Activated B cell treated with CpG ODN at 0.5 μM for 24 hours (primary cell): ENCODE measurements around the gene DDX31. TPM values are rescaled to one million over a fixed set of nuclear protein-coding genes. Genes with fewer than 3 reads are reported as not detected.

ENCODE experiments used
- ATAC-seq: fragments of 200-7000 bp; cut with Tn5 transposase; one replicate; pipeline ENCODE4 v1.10.0; 2021; ENCODE audit warnings: low read depth, mild to moderate bottlenecking, moderate library complexity
- CTCF ChIA-PET: fragments of 350-600 bp; sonication (Branson Sonifier 250); formaldehyde crosslinking; loops from one replicate; lab custom pipeline; 2021; ENCODE audit warnings: antibody characterized with exemption; lab: Charles Lee
- POLR2A ChIA-PET: fragments of 350-600 bp; sonication (Branson Sonifier 250); formaldehyde crosslinking; loops from one replicate; lab custom pipeline; 2021; ENCODE audit warnings: antibody characterized with exemption; lab: Charles Lee
- DNase-seq: peaks from one replicate; pipeline ENCODE4 v3.0.0; 2022
- H3K27ac Mint-ChIP-seq: one replicate; pipeline ENCODE4 v1.8.0; 2020; ENCODE audit warnings: mixed read lengths
- H3K27me3 Mint-ChIP-seq: one replicate; pipeline ENCODE4 v1.8.0; 2021; ENCODE audit warnings: mixed read lengths
- H3K36me3 Mint-ChIP-seq: one replicate; pipeline ENCODE4 v1.8.0; 2021; ENCODE audit warnings: low read depth, mixed read lengths
- H3K4me1 Mint-ChIP-seq: one replicate; pipeline ENCODE4 v1.8.0; 2021; ENCODE audit warnings: mixed read lengths
- H3K4me3 Mint-ChIP-seq: one replicate; pipeline ENCODE4 v1.8.0; 2020; ENCODE audit warnings: mild to moderate bottlenecking, mixed read lengths
- H3K9me3 Mint-ChIP-seq: one replicate; pipeline ENCODE4 v1.8.0; 2020; ENCODE audit warnings: mixed read lengths
- intact Hi-C: fragments of 100-400 bp; cut with micrococcal nuclease; formaldehyde crosslinking; loops from one replicate; pipeline ENCODE4 v1.15.1; 2024
- total RNA-seq: library from RNA; stranded (reverse); gene quantifications from 2 replicates; pipeline ENCODE4 v1.2.3, GENCODE V29; 2022
- TF ChIP-seq, protein P1 (sequence below): fragments of 200-600 bp; IDR thresholded peaks from one replicate; pipeline ENCODE4 v1.8.0; 2022; ENCODE audit warnings: antibody characterized with exemption, mild to moderate bottlenecking

DDX31 gene
- total RNA-seq, 1 donor from 2014 or later = 21.8 TPM

DNA sequence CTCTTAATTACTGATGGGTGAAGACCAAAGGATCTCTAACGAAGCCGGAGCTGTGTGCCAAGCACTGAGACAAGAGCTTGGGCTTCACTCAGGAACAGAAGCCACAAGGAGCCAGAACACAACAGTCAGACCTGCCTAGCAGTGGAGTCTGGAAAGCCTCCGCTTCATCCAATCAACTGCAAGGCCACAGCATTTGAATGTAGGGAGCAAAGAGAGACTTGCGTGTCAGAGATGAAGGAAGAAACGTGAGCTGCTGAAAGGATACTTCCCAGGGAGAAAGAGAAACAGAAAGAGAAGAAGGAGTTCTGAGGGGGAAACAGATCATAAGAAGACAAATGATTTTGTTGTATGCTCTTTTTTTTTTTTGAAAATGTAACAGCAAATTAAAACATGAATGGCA, 43.5 kb downstream of the DDX31 start:
- DNase-seq (no peak), ATAC-seq (no peak)
- Mint-ChIP-seq H3K9me3 (no peaks in the 10 kb centered on the region), H3K4me1 (no peaks in the 10 kb centered on the region), H3K27me3 (no peaks in the 10 kb centered on the region), H3K4me3 (no peak overlapping the region), H3K36me3 (peaks cover 88% of the 10 kb centered on the region), H3K27ac (no peak overlapping the region)
- intact Hi-C loops = no loop called here
- POLR2A ChIA-PET = no interaction called here
- TF ChIP-seq, protein P1, sequence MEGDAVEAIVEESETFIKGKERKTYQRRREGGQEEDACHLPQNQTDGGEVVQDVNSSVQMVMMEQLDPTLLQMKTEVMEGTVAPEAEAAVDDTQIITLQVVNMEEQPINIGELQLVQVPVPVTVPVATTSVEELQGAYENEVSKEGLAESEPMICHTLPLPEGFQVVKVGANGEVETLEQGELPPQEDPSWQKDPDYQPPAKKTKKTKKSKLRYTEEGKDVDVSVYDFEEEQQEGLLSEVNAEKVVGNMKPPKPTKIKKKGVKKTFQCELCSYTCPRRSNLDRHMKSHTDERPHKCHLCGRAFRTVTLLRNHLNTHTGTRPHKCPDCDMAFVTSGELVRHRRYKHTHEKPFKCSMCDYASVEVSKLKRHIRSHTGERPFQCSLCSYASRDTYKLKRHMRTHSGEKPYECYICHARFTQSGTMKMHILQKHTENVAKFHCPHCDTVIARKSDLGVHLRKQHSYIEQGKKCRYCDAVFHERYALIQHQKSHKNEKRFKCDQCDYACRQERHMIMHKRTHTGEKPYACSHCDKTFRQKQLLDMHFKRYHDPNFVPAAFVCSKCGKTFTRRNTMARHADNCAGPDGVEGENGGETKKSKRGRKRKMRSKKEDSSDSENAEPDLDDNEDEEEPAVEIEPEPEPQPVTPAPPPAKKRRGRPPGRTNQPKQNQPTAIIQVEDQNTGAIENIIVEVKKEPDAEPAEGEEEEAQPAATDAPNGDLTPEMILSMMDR = no peak
- CTCF ChIA-PET = no interaction called here

DNA sequence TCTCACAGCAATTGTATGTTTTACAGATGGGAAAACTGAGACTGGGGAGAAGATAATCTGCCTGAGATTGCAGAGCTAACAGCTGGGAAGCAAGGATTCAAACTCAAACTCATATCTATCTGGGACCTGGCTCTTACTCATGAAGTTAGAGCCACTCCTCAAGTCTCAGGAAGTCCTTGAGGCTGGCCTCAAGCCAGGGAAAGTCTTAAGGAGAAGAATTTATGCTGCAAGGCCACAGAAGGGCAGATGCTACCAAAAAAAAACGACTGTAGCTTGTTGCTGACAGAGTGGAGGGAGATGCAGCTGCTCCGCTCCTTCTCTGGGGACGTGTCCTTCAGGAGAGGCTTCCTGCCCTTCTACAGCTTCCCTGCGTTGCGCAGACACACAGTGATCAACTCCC, 47.6 kb downstream of the DDX31 start:
- TF ChIP-seq, protein P1 = no peak
- no peak for ATAC-seq
- Mint-ChIP-seq H3K9me3 (no peaks in the 10 kb centered on the region), H3K27ac (no peak overlapping the region), H3K27me3 (no peaks in the 10 kb centered on the region), H3K4me1 (no peaks in the 10 kb centered on the region), H3K4me3 (no peak overlapping the region), H3K36me3 (peaks cover 83% of the 10 kb centered on the region)
- ChIA-PET POLR2A (no interaction called here), CTCF (no interaction called here)
- no peak for DNase-seq
- intact Hi-C loops = no loop called here

DNA sequence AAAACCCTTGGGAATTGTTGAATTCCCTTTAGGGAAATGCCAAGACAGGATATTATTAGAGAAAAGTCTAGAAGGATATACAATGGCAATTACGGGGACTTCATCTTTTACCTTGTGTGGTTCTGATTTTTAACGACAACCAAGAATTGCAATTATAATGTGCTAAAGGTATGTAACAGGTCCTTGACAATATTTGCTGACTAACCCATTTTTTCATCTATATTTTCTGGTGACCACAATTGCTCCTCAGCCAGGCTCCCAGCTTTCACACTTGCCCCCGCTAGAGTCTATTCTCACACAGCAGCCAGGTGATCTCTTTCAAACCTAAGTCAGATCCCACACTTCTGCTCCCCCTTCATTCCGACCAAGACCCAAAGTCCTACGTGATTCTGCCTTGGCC, 53.1 kb downstream of the DDX31 start:
- intact Hi-C loops = no loop called here
- TF ChIP-seq, protein P1 = no peak
- H3K4me1 Mint-ChIP-seq = no peaks in the 10 kb centered on the region
- H3K27me3 Mint-ChIP-seq = no peaks in the 10 kb centered on the region
- ChIA-PET POLR2A (no interaction called here), CTCF (no interaction called here)
- no peaks in the 10 kb centered on the region for H3K9me3 Mint-ChIP-seq
- no peak overlapping the region for H3K4me3 Mint-ChIP-seq
- H3K27ac Mint-ChIP-seq = no peak overlapping the region
- H3K36me3 Mint-ChIP-seq = peaks cover 90% of the 10 kb centered on the region
- DNase-seq = no peak
- ATAC-seq = no peak

DNA sequence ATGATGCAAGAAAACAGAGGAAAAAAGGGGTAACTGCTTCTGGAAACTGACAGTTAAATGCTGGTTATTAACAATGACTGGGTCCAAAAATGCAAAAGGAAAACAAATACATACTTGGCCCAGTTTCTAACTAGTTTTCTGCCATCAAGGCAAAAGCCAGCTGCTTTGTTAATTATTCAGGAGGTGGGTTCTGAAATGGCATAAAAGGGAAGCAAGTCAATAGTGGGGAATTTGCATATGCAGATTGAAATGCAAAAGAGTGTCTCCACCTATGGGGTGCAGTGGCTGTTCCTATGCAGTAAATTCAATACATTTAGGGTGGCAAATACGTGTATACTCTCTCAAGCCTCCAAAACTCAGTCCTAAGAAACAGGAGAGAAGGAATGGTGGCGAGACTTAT, 54.0 kb downstream of the DDX31 start:
- H3K27me3 Mint-ChIP-seq = no peaks in the 10 kb centered on the region
- H3K4me1 Mint-ChIP-seq = no peaks in the 10 kb centered on the region
- H3K9me3 Mint-ChIP-seq = no peaks in the 10 kb centered on the region
- peaks cover 94% of the 10 kb centered on the region for H3K36me3 Mint-ChIP-seq
- intact Hi-C loops = no loop called here
- ATAC-seq (no peak), DNase-seq (no peak)
- POLR2A ChIA-PET = no interaction called here
- TF ChIP-seq, protein P1 = no peak
- H3K4me3 Mint-ChIP-seq = no peak overlapping the region
- CTCF ChIA-PET = no interaction called here
- no peak overlapping the region for H3K27ac Mint-ChIP-seq

DNA sequence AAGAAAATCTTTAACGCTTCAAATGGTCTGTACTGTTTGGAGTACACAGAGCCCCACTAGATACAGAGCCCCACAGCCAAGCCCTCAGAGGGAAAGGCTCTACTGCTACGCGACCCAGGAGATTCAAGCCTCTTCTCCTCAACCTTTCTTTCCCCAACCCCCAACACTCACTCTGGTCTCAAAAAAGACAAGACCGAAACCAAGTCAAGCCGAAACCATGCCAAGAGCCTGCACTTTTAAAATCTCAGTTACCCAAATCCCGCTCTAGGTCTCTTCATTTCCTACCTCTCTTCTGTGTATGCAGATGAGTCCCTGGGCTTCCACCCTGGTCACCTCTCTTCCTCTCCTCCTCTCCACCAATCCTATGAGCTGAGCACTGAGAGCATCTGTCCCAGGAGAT, 55.5 kb downstream of the DDX31 start:
- CTCF ChIA-PET = no interaction called here

More for the DNA sequence above, 55.5 kb downstream of the DDX31 start:
- Mint-ChIP-seq H3K27ac (no peak overlapping the region), H3K4me1 (no peaks in the 10 kb centered on the region), H3K27me3 (no peaks in the 10 kb centered on the region), H3K36me3 (peaks cover 96% of the 10 kb centered on the region), H3K9me3 (no peaks in the 10 kb centered on the region), H3K4me3 (no peak overlapping the region)
- TF ChIP-seq, protein P1 = no peak
- DNase-seq (no peak), ATAC-seq (no peak)
- POLR2A ChIA-PET = no interaction called here
- intact Hi-C loops = no loop called here
